ENCODE results near the gene ACACB.

Gene ACACB

GRCh38 chr12:109250523-109250922 lies 134.1 kb downstream of the ACACB start:
- TF ChIP-seq CTCF (IDR thresholded peaks at IDR 0.05) = no peak

- TF ChIP-seq CTCF (IDR thresholded peaks at IDR 0.05) = no peak
Measured at GRCh38 chr12:109252799-109253198, 136.4 kb downstream of the ACACB start.

- TF ChIP-seq CTCF (IDR thresholded peaks at IDR 0.05) = no peak
Measured at GRCh38 chr12:109253913-109254544, 137.6 kb downstream of the ACACB start.

GRCh38 chr12:109255377-109255776 lies 139.0 kb downstream of the ACACB start:
- TF ChIP-seq CTCF (IDR thresholded peaks at IDR 0.05) = no peak

- TF ChIP-seq CTCF (IDR thresholded peaks at IDR 0.05) = no peak
Measured at GRCh38 chr12:109256011-109256410, 139.6 kb downstream of the ACACB start.

GRCh38 chr12:109258201-109258600 lies 141.8 kb downstream of the ACACB start:
- TF ChIP-seq CTCF (IDR thresholded peaks at IDR 0.05) = no peak

- no peak for TF ChIP-seq CTCF (IDR thresholded peaks at IDR 0.05)
Measured at GRCh38 chr12:109258607-109259544, 142.5 kb downstream of the ACACB start.
